Breast epithelium (tissue), 4 donors: ENCODE data around the gene ARHGEF7. TPM values are rescaled to one million over a fixed set of nuclear protein-coding genes. Genes with fewer than 3 reads are reported as not detected.
"Not testable (repeated sequence)": the region's sequence is repeated elsewhere in the genome, so short reads cannot be mapped to it uniquely, and the experiment has no call there.

Experiments used
- DNase-seq, 2 donors: peaks; one replicate each; pipeline ENCODE4 v3.0.0-alpha.2; 2019; ENCODE audit warnings: low spot score in 2 of 2
- H3K27ac ChIP-seq, 2 donors: fragments of 200-600 bp; sonication (generic) in 1 of 2; one replicate each; pipeline ENCODE4 v1.5.1; 2016 to 2019; ENCODE audit warnings: mild to moderate bottlenecking in 1 of 2
- H3K27me3 ChIP-seq, 2 donors: fragments of 200-600 bp; sonication (generic) in 1 of 2; one replicate each; pipeline versions ENCODE4 v1.5.1 to v1.6.0; 2017 to 2019; ENCODE audit warnings: control low read depth in 1 of 2, mild to moderate bottlenecking in 1 of 2
- H3K36me3 ChIP-seq: fragments of 200-600 bp; one replicate; pipeline ENCODE4 v1.5.1; 2019
- H3K4me1 ChIP-seq, 2 donors: fragments of 200-600 bp; sonication (generic); one replicate each; pipeline ENCODE4 v1.5.1; 2016 to 2019; ENCODE audit warnings: control low read depth in 1 of 2
- H3K4me3 ChIP-seq, 3 donors: fragments of 200-600 bp; sonication (generic); 1 replicate in 2 of 3; 2 replicates in 1 of 3; pipeline ENCODE4 v1.5.1; 2016 to 2019; ENCODE audit warnings: mild to moderate bottlenecking in 3 of 3, moderate library complexity in 2 of 3
- H3K9me3 ChIP-seq, 2 donors: fragments of 200-600 bp; sonication (generic) in 1 of 2; one replicate each; pipeline ENCODE4 v1.5.1; 2016 to 2019; ENCODE audit warnings: control low read depth in 1 of 2
- POLR2A ChIP-seq: fragments of 450-650 bp; IDR thresholded peaks from one replicate; pipeline ENCODE4 v1.6.1; 2016; ENCODE audit warnings: antibody characterized with exemption, mild to moderate bottlenecking, moderate library complexity
- POLR2AphosphoS5 ChIP-seq, 3 donors: sonication (generic); formaldehyde crosslinking; IDR thresholded peaks; one replicate each; pipeline ENCODE4 v1.6.1; 2017; ENCODE audit warnings: antibody characterized with exemption in 3 of 3
- intact Hi-C: fragments of 100-400 bp; cut with DNase I; formaldehyde crosslinking; loops from one replicate; pipeline ENCODE4 v1.15.1; 2023; ENCODE audit warnings: low total_unique reads
- total RNA-seq, 3 donors: library from RNA; depleted of rRNA; stranded (reverse); fragments of >200 nt; gene quantifications; one replicate each; pipeline ENCODE4 v1.1.0, GENCODE V29; 2016
- TF ChIP-seq, protein P1 (sequence below), 3 donors: fragments of 450-650 bp; IDR thresholded peaks; one replicate each; pipeline ENCODE4 v1.5.1; 2016 to 2017; ENCODE audit warnings: antibody characterized with exemption in 3 of 3, mild to moderate bottlenecking in 3 of 3, moderate library complexity in 3 of 3

The ARHGEF7 gene
- total RNA-seq, 3 donors from 2014 or later, result 79.6 to 92.0 (median 85.5) TPM

GRCh38 chr13:111187960-111188541, 72.9 kb downstream of the ARHGEF7 start:
- Histone ChIP-seq H3K4me1 (peaks cover 9 to 11% of the 10 kb centered on the region in 2 donors), H3K9me3 (no peaks in the 10 kb centered on the region), H3K36me3 (no peaks in the 10 kb centered on the region), H3K27ac (peak overlapping the region; percentile 21 to 69), H3K4me3 (peak overlapping the region in 1 of 3 donors; percentile 39), H3K27me3 (no peaks in the 10 kb centered on the region)
- intact Hi-C loops, result no loop called here
- no peak for DNase-seq
- TF ChIP-seq POLR2AphosphoS5 (IDR thresholded peaks at IDR 0.05), result no peak
- no peak for TF ChIP-seq POLR2A
- TF ChIP-seq, protein P1, sequence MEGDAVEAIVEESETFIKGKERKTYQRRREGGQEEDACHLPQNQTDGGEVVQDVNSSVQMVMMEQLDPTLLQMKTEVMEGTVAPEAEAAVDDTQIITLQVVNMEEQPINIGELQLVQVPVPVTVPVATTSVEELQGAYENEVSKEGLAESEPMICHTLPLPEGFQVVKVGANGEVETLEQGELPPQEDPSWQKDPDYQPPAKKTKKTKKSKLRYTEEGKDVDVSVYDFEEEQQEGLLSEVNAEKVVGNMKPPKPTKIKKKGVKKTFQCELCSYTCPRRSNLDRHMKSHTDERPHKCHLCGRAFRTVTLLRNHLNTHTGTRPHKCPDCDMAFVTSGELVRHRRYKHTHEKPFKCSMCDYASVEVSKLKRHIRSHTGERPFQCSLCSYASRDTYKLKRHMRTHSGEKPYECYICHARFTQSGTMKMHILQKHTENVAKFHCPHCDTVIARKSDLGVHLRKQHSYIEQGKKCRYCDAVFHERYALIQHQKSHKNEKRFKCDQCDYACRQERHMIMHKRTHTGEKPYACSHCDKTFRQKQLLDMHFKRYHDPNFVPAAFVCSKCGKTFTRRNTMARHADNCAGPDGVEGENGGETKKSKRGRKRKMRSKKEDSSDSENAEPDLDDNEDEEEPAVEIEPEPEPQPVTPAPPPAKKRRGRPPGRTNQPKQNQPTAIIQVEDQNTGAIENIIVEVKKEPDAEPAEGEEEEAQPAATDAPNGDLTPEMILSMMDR (IDR thresholded peaks at IDR 0.05), result no peak

GRCh38 chr13:111189064-111189505, 74.0 kb downstream of the ARHGEF7 start:
- H3K27me3 ChIP-seq, H3K4me3 ChIP-seq, H3K36me3 ChIP-seq, intact Hi-C loops, H3K9me3 ChIP-seq, DNase-seq: not testable (repeated sequence)
- H3K27ac ChIP-seq, result peak overlapping the region in 1 of 2 donors; percentile 54
- H3K4me1 ChIP-seq, result peaks cover 9 to 11% of the 10 kb centered on the region in 2 donors

GRCh38 chr13:111189516-111189915, 74.4 kb downstream of the ARHGEF7 start:
- DNase-seq, H3K9me3 ChIP-seq, H3K36me3 ChIP-seq, H3K27me3 ChIP-seq, intact Hi-C loops: not testable (repeated sequence)
- Histone ChIP-seq H3K4me1 (peaks cover 9 to 11% of the 10 kb centered on the region in 2 donors), H3K4me3 (peak overlapping the region in 1 of 3 donors; percentile 11), H3K27ac (peak overlapping the region; percentile 52 to 54)

GRCh38 chr13:111193223-111193622, 78.1 kb downstream of the ARHGEF7 start:
- H3K9me3 ChIP-seq, H3K4me3 ChIP-seq, H3K27me3 ChIP-seq, DNase-seq, intact Hi-C loops, H3K36me3 ChIP-seq, H3K27ac ChIP-seq, H3K4me1 ChIP-seq: not testable (repeated sequence)

- H3K27me3 ChIP-seq, H3K27ac ChIP-seq, H3K36me3 ChIP-seq, H3K4me3 ChIP-seq, H3K9me3 ChIP-seq, intact Hi-C loops, DNase-seq, H3K4me1 ChIP-seq: not testable (repeated sequence)
These were observed 79.5 kb downstream of the ARHGEF7 start for GRCh38 chr13:111194651-111195050.

DNA sequence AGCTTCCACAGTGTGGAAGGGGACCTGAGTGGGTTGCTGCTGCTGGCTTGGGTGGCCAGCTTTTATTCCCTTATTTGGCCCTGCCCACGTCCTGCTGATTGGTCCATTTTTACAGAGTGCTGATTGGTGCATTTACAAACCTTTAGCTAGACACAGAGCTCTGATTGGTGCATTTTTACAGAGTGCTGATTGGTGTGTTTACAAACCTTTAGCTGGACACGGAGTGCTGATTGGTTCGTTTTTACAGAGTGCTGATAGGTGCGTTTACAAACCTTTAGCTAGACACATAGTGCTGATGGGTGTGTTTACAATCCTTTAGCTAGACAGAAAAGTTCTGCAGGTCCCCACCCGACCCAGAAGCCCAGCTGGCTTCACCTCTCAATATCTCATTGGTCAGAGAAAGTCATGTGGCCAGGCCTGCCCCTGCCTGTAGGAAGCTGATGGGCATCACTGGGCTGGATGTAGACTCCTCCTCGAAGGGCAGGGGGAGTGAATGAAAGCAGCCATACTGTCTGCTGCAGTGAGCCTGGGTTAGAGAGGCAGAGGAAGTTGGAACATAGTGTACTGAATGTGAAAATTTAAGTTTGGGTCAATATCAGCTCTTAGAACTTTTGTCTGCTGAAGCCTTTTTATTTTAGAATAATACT, 83.7 kb downstream of the ARHGEF7 start:
- H3K4me1 ChIP-seq, H3K4me3 ChIP-seq, H3K27me3 ChIP-seq, H3K27ac ChIP-seq, H3K36me3 ChIP-seq, H3K9me3 ChIP-seq, intact Hi-C loops, DNase-seq: not testable (repeated sequence)

DNA sequence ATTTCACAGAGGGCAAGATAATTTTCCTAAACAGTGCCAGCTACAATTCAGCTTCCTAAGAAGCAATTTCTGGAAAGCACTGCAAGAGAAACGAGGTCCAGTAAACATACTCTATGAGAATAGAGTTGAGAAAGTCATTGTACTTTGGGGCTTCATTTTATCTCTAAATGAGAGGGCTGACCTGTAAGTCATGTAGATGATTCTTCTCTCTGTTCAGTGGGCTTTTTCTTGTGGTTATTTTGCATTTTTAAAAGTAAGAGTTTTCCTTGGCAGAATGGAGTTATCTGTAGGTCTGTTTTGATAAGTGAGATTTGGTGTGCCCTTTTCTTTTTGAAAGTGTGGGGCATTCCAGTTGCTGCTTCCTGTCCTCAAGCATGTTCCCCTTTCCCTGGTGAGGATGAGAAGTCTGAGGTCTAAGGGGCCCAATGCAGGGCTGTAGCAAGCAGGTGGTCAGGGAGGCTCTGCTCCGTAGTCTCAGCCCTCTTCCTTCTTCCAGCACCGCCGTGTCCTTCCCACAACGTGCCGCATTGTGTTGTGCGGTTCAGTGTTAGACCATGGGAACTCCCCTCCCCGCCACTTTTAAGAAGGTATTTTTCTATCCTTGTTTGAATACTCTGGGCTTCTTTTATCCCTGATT, 86.3 kb downstream of the ARHGEF7 start:
- Histone ChIP-seq H3K27me3 (no peaks in the 10 kb centered on the region), H3K9me3 (no peaks in the 10 kb centered on the region), H3K27ac (no peak overlapping the region), H3K4me3 (no peak overlapping the region), H3K36me3 (no peaks in the 10 kb centered on the region), H3K4me1 (peaks cover 0 to 7% of the 10 kb centered on the region in 2 donors)
- TF ChIP-seq, protein P1 (IDR thresholded peaks at IDR 0.05), result no peak
- TF ChIP-seq POLR2AphosphoS5 (IDR thresholded peaks at IDR 0.05) (no peak), POLR2A (no peak)
- DNase-seq, result no peak
- intact Hi-C loops, result no loop called here
